HG02981 (cell line): ENCODE data around the gene MPL.

ENCODE experiments used
- ATAC-seq: cut with Tn5 transposase; IDR thresholded peaks from one replicate; pipeline ENCODE4 v1.9.1; 2021; ENCODE audit warnings: mild to moderate bottlenecking, moderate library complexity; ENCODE audit not compliant: unreplicated experiment

Gene MPL

DNA sequence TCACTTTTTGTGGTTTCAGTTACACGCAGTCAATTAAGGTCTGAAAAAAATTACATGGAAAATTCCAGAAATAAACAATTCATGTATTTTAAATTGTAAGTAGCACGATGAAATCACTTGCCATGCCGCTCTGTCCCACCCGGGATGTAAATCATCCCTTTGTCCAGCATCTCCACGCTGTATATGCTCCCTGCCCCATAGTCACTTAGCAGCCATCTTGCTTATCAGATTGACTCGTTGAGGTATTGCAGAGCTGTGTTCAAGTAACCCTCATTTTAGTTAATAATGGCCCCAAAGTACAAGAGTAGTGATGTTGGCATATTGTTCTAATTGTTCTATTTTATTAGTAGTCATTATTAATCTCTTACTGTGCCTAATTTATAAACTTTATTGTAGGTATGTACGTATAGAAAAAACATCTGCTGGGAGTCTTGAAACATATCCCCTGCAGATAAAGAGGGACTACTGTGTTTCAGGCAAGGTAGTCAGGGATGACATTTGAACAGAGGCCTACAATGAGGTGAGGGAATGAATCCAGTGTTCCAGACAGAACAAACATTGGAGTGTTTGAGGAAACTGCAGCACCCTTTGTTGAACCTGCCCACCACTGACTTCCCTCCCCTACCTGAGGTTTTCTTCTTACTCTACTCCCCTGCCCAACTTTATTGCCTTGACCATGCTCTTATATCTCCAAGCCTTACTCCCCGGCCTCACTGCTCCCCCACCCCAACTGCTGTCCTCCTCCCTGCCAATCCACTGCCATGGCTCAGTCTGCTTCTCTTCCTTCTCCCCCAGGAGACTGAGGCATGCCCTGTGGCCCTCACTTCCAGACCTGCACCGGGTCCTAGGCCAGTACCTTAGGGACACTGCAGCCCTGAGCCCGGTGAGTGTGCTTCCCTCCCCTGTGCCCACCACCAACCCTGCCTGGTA, 14.1 kb downstream of the MPL start:
- ATAC-seq = no peak

GRCh38 chr1:43352351-43352705, 14.7 kb downstream of the MPL start:
- no peak for ATAC-seq

DNA sequence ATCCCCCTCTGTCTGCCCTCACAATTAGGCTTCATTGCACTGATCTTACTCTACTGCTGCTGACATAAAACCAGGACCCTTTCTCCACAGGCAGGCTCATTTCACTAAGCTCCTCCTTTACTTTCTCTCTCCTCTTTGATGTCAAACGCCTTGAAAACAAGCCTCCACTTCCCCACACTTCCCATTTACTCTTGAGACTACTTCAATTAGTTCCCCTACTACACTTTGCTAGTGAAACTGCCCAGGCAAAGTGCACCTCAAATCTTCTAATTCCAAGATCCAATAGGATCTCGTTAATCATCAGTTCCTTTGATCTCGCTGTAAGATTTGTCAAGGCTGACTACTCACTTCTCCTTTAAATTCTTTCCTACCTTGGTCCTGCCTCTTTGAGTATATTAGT, 15.3 kb downstream of the MPL start:
- ATAC-seq = no peak

GRCh38 chr1:43354471-43354870, 16.9 kb downstream of the MPL start:
- ATAC-seq = no peak

DNA sequence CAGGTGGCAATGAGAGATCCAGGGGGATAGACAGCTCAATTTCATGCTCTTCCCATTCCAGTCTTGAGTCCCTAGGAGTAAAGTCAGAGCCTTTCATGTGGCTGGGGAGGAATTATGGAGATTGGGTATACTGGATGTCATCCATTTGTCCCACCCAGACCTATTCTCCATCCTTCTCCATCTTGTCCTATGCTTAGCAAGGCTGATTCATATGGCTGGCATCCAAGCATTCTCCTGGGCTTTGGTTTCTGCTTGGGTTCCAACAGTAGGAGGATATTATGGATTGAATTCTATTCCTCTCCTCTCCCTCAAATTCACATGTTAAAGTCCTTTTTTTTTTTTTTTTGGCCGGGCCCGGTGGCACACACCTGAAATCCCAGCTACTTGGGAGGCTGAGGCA, 17.3 kb downstream of the MPL start:
- ATAC-seq = no peak

DNA sequence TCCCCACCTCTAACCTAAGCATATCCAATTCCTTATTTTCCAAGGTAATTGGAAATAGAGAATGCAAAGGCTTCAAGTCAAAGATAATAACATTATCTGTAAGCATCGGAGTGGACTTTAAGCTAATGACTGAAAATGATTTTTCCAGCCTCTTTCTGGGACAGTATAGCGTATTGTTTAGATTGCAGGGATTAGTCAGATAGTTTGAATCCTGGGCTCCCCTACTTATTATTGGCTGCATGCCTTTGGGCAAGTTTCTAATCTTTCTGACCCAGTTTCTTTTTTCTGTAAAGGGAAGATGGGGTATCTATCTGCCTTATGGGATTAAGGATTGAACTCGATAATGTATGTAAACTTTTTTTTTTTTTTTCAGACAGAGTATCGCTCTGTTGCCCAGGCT, 19.6 kb downstream of the MPL start:
- ATAC-seq = no peak

DNA sequence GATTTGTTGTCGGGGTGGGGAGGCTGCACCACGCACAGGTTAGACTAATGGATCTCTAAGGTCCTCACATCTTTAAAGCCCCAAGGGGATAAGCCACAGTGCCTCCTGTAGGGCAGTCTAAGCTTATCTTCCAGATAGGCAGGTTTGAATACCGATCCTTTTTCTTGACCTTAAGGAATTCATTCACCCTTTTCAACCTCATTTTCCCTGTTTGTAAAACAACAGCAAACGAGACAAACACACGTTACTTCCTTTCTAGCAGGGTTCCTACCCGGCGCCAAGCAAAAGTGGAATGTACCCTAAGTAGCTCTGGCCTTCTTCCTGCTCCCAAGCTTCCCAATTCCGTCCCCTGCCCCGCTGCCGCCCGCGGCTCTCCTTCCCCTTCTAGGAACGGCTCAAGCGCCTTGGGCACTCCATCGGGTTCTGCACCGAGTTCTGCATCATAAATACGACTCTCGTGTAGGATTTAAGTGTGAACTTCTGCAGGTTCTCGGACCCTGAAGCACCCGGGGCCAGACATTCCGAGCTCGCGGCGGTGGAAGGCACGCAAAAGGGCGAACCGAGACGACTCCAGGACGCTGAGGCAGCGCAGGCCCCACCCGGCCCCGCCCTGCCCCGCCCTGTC, 20.6 kb downstream of the MPL start:
- ATAC-seq = peak; percentile 19

- peak; percentile 94 for ATAC-seq
Observed at GRCh38 chr1:43358746-43359693, 21.4 kb downstream of the MPL start, which contains the start of gene CDC20. TSS of gene CDC20 (plus strand) at chr1:43358981. CDS start at chr1:43359216, 235 bp downstream.

GRCh38 chr1:43359696-43360095, 22.1 kb downstream of the MPL start:
- no peak for ATAC-seq

DNA sequence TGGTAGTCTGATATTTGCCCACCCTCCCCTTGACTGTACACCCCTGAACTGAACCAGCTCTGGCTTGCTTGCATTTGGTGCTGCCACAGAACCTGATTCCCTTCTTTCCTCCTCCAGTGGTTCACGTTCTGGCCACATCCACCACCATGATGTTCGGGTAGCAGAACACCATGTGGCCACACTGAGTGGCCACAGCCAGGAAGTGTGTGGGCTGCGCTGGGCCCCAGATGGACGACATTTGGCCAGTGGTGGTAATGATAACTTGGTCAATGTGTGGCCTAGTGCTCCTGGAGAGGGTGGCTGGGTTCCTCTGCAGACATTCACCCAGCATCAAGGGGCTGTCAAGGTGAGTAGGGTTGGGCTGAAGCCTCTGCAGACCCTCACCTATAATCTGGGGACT, 23.0 kb downstream of the MPL start:
- ATAC-seq = no peak

DNA sequence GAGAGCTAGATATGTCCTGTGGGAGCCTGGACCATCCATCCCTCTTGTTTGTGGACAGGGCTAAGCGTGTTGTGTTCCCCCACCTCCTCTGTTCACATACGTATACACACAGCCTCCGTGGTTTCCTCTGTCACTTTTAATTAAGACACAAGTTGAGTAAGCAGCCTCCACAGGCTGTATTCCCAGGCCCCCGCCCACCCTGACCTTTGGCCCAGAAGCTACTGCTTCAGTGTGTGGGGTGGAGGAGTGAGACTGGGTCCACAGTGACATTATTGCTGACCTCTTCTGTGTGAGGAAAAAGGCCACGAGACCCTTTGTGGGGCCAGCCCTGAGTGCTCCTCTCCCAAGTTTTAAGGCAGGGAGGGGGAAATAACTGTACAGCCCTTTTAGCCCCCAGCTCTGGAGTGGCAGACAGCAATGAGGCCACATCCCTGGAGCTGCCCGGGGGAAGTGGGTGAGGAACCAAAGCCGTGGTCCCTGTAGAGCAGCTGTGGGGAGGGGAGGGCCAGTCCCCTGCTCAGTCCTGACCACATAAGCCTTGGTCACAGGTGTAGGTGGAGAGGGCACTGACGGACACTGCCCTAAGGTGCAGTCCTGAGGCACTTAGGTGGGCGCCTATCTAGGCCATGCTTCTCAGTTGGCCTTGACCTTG, 25.8 kb downstream of the MPL start:
- ATAC-seq = no peak

DNA sequence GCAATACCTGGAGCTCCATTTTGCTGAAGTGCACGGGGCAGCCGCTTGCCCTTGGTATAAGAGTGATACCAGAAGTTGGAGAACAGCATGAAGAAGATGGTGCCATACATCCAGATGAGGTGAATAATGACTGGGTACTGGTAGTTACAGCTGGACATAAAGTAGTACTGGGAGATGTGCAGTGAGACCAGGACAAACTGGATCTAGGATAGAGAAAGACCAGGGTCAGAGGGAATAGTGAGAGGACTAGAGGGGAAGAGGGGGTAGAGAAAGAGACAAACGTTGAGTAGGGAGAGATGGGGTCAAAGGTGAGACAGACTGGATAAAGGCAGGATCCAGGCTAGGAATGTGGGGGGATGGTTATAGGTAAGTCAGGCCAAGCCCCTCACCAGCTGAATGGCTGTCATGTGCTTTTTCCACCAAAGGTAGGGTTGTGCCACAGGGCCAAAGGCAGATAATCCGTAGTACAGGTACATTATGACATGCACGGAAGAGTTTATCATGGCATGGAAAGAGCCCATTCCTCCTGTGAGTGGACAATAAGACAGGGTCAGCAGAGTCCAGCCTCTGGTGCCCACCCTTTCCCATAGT, 26.4 kb downstream of the MPL start:
- ATAC-seq = no peak

DNA sequence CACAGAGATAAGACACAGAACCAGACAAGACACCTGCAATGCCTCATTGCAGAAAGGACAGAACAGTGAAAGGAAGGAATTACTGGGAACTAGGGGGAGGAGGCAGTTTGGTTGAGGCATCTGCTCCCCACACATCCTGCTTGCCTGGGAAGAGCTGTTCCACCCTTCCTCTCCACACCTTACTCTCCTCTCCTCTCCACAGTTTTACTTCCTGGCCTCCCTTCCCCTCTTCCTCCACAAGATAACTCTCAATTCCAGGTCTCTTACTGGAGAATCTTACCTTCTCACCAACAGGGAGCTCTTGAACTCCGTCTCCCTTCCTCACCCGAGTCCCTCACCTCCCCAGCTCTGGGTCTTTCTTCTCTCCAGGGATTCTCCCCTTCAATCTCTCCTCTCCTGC, 28.1 kb downstream of the MPL start:
- ATAC-seq = no peak

GRCh38 chr1:43366179-43366578, 28.6 kb downstream of the MPL start:
- ATAC-seq = no peak

DNA sequence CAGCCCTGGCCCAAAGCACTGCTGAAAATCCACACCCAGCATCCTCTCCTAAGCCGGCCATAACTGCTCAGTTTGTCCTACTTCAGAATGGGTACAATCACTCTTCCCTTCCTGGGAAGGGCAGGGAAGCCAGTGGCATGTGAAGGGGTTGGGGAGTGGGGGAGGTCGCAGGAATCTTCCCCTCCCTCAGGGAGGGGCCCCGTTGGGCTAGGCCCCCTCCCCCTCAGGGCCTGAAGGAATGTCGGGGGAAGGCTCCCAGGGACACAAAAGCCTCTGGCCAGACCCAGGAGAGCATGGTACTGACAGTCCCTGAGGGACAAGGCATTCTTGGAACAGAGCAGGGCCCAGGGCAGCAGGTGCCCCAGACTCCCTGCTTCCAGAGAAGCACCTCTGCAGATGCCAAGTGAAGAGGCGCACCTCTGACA, 29.0 kb downstream of the MPL start:
- ATAC-seq = no peak

GRCh38 chr1:43367026-43367903, 29.6 kb downstream of the MPL start:
- peak; percentile 31 for ATAC-seq

DNA sequence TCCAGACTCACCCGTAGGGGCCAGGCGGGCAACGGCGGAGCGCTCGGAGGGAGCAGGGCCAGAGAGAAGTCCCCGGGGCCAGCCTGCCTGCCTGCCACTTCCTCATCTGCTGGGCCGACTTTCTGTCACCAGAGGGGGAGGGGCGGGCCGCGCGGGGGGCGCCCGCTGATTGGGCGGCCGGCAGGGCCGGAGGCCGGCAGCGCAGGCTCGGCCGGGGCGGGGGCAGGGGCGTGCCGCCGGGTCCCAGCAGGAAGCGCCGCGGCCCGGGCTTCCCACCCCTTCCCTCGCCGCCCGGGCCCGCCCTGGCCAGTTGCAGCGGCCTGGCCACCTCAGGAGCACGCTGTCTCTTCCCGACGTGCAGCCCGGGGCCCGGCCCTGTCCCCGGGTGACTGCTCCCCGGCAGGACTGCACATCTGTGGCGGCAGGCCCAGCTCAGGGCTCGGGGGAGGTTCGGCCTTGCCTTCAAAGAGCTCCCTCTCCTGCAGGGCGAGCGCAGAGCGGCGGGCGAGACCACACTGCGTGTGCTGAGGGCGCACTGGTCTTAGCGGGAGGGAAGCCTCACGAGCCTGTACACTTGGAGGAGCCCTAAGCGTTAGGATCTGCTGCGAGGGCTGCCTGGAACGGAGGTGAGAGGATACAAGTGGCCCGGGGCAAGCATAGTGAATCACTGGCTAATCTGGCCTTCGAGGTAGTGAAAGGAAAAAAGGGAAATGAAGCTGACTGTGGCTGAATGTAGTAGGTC, 30.5 kb downstream of the MPL start, which contains the start of gene ELOVL1:
Gene ELOVL1 (minus strand): TSS at position 108 of the 742 bp plus-strand sequence. CDS start 2,402 bp downstream, outside the sequence.
- peak; percentile 78 for ATAC-seq

GRCh38 chr1:43368646-43369020, 31.0 kb downstream of the MPL start:
- ATAC-seq = no peak
